Endothelial cell (in vitro differentiated cells): ENCODE data around the gene ATF4. TPM values are rescaled to one million over a fixed set of nuclear protein-coding genes. Genes with fewer than 3 reads are reported as not detected.

Source experiments
- DNase-seq: peaks from one replicate; pipeline ENCODE4 v3.0.0; 2021; ENCODE audit warnings: low spot score
- H3K27ac Mint-ChIP-seq: one replicate; pipeline ENCODE4 v1.8.0; 2021; ENCODE audit warnings: mixed read lengths, inconsistent platforms; ENCODE audit not compliant: unreplicated experiment
- H3K27me3 Mint-ChIP-seq: one replicate; pipeline ENCODE4 v1.8.0; 2021; ENCODE audit warnings: mild to moderate bottlenecking, moderate library complexity, mixed read lengths, inconsistent platforms; ENCODE audit not compliant: unreplicated experiment
- H3K36me3 Mint-ChIP-seq: one replicate; pipeline ENCODE4 v1.8.0; 2021; ENCODE audit warnings: mild to moderate bottlenecking, low read depth, mixed read lengths, inconsistent platforms; ENCODE audit not compliant: unreplicated experiment
- H3K4me1 Mint-ChIP-seq: one replicate; pipeline ENCODE4 v1.8.0; 2021; ENCODE audit warnings: mild to moderate bottlenecking, mixed read lengths, inconsistent platforms; ENCODE audit not compliant: unreplicated experiment
- H3K4me3 Mint-ChIP-seq: one replicate; pipeline ENCODE4 v1.8.0; 2021; ENCODE audit warnings: mild to moderate bottlenecking, mixed read lengths, inconsistent platforms; ENCODE audit not compliant: unreplicated experiment
- H3K9me3 Mint-ChIP-seq: one replicate; pipeline ENCODE4 v1.8.0; 2021; ENCODE audit warnings: mixed read lengths, inconsistent platforms; ENCODE audit not compliant: unreplicated experiment
- CTCF ChIP-seq: fragments of 200-600 bp; sonication (generic); IDR thresholded peaks from one replicate; pipeline ENCODE4 v1.5.0; 2021; ENCODE audit warnings: antibody characterized with exemption; ENCODE audit not compliant: unreplicated experiment
- total RNA-seq: library from RNA; stranded (reverse); fragmentation: NEBNext Ultra II Directional; extraction: Animal tissue kit (Norgen Biotek cat#: 25700); gene quantifications from one replicate; pipeline ENCODE4 v1.2.1, GENCODE V29; 2021; ENCODE audit not compliant: unreplicated experiment

The ATF4 gene
- total RNA-seq, 1 donor from 2014 or later = 312 TPM

- no peak for TF ChIP-seq CTCF
- Mint-ChIP-seq H3K9me3 (no peaks in the 10 kb centered on the region), H3K27ac (no peak overlapping the region), H3K4me3 (no peak overlapping the region), H3K4me1 (peaks cover 21% of the 10 kb centered on the region), H3K27me3 (peaks cover 19% of the 10 kb centered on the region), H3K36me3 (no peaks in the 10 kb centered on the region)
- DNase-seq = no peak
Observed at GRCh38 chr22:39554151-39554550, 33.8 kb downstream of the ATF4 start.

- TF ChIP-seq CTCF = no peak
- H3K36me3 Mint-ChIP-seq = no peaks in the 10 kb centered on the region
- H3K27me3 Mint-ChIP-seq = peaks cover 23% of the 10 kb centered on the region
Observed at GRCh38 chr22:39556970-39557841, 36.8 kb downstream of the ATF4 start.

GRCh38 chr22:39558254-39558727 is 37.9 kb downstream of the ATF4 start:
- H3K9me3 Mint-ChIP-seq = no peaks in the 10 kb centered on the region
- H3K27ac Mint-ChIP-seq = no peak overlapping the region
- no peaks in the 10 kb centered on the region for H3K36me3 Mint-ChIP-seq
- no peak for TF ChIP-seq CTCF
- no peak for DNase-seq
- H3K4me3 Mint-ChIP-seq = peak overlapping the region; percentile 26
- peaks cover 5% of the 10 kb centered on the region for H3K4me1 Mint-ChIP-seq
- H3K27me3 Mint-ChIP-seq = peaks cover 19% of the 10 kb centered on the region

More at GRCh38 chr22:39556970-39557841, 36.8 kb downstream of the ATF4 start:
- Mint-ChIP-seq H3K4me1 (peaks cover 10% of the 10 kb centered on the region), H3K9me3 (no peaks in the 10 kb centered on the region), H3K27ac (no peak overlapping the region), H3K4me3 (no peak overlapping the region)
- DNase-seq = no peak

- no peaks in the 10 kb centered on the region for H3K9me3 Mint-ChIP-seq
- H3K4me3 Mint-ChIP-seq = peak overlapping the region; percentile 26
- DNase-seq = no peak
- H3K27ac Mint-ChIP-seq = no peak overlapping the region
- TF ChIP-seq CTCF = no peak
- peaks cover 19% of the 10 kb centered on the region for H3K27me3 Mint-ChIP-seq
- peaks cover 5% of the 10 kb centered on the region for H3K4me1 Mint-ChIP-seq
- H3K36me3 Mint-ChIP-seq = no peaks in the 10 kb centered on the region
Observed at GRCh38 chr22:39558950-39559349, 38.6 kb downstream of the ATF4 start.
